Hepatocyte (in vitro differentiated cells): Measurements from ENCODE around the gene GANC.

Experiments used
- EZH2 ChIP-seq: fragments of 200-600 bp; sonication (generic); IDR thresholded peaks from 2 replicates; pipeline ENCODE4 v1.6.1; 2016; ENCODE audit warnings: antibody characterized with exemption, mild to moderate bottlenecking, borderline replicate concordance
- EZH2phosphoT487 ChIP-seq: fragments of 200-600 bp; sonication (generic); IDR thresholded peaks from one replicate; pipeline ENCODE4 v1.6.1; 2018; ENCODE audit warnings: antibody characterized with exemption, mild to moderate bottlenecking, low read depth, moderate library complexity; ENCODE audit not compliant: unreplicated experiment, severe bottlenecking
- TF ChIP-seq, protein P1 (sequence below): fragments of 200-600 bp; sonication (generic); IDR thresholded peaks from 2 replicates; pipeline ENCODE4 v1.5.1; 2016; ENCODE audit warnings: antibody characterized with exemption, mild to moderate bottlenecking; ENCODE audit not compliant: poor library complexity

DNA sequence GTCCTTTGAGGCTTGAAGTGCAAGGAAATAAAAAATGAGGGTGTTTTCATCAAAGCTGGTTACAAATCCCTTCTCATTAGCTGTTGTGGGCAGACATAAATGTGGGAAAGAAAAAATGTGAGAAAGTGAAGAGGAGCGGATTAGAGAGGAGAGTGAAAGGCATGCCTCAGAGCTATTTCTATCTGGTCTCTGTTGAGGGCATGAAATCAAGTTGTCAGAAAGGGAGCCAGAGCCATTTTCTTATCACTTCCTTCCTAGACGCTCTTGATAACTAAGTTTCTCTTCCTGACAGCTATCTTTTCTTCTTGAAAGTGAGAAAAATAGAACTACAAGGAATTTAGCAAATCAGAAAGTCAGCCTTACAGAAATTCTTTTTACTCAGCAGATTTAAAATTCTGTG lies 65.5 kb downstream of the GANC start:
- TF ChIP-seq, protein P1, sequence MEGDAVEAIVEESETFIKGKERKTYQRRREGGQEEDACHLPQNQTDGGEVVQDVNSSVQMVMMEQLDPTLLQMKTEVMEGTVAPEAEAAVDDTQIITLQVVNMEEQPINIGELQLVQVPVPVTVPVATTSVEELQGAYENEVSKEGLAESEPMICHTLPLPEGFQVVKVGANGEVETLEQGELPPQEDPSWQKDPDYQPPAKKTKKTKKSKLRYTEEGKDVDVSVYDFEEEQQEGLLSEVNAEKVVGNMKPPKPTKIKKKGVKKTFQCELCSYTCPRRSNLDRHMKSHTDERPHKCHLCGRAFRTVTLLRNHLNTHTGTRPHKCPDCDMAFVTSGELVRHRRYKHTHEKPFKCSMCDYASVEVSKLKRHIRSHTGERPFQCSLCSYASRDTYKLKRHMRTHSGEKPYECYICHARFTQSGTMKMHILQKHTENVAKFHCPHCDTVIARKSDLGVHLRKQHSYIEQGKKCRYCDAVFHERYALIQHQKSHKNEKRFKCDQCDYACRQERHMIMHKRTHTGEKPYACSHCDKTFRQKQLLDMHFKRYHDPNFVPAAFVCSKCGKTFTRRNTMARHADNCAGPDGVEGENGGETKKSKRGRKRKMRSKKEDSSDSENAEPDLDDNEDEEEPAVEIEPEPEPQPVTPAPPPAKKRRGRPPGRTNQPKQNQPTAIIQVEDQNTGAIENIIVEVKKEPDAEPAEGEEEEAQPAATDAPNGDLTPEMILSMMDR = no peak
- TF ChIP-seq EZH2 (no peak), EZH2phosphoT487 (no peak)
